ENCODE data around the gene OR51B2.
"Not testable (repeated sequence)": the region's sequence is repeated elsewhere in the genome, so short reads cannot be mapped to it uniquely, and the experiment has no call there.

OR51B2 gene

DNA sequence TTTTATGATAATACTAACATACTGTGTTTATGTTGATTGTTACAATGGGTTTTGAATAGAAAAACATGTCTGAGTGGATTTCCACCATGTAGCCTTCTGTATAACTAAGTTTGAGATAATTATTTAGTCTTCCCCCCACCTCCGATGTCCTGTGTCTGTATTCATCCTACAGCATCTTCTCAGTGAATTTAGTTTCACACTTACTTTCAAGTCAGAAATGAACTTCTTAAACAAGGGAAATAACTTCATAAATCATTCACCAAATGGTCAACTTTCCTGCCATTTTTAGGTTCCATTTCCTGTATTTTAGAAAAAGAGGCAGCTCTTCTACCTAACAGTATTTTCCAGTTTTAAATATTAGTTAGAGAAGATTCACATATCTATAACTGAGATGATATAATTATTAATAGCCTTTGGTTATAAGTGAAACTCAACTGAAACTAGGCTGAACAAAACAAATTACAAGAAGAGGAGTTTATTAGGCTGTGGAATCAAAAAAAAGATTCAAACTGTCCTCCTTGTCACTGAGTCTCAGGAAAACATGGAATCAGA is 15.8 kb upstream of the OR51B2 start:
- H3K27ac ChIP-seq (replicated peaks) = no peak overlapping the region
- no peak overlapping the region for H3K4me3 ChIP-seq (replicated peaks; ENCODE audit: insufficient read depth, low read length)

GRCh38 chr11:5337253-5337652 is 13.2 kb upstream of the OR51B2 start:
- H3K4me3 ChIP-seq (replicated peaks; ENCODE audit: insufficient read depth, low read length); H3K27me3 ChIP-seq (ENCODE audit: insufficient read depth, poor library complexity, severe bottlenecking); DNase-seq (ENCODE audit: low read depth in 1 of 2, low spot score in 1 of 2); H3K27ac ChIP-seq (replicated peaks): not testable (repeated sequence)

More for the DNA sequence above, 15.8 kb upstream of the OR51B2 start:
- DNase-seq (ENCODE audit: low read depth in 1 of 2, low spot score in 1 of 2) = no peak
- H3K27me3 ChIP-seq (ENCODE audit: insufficient read depth, poor library complexity, severe bottlenecking) = peaks cover 6% of the 10 kb centered on the region
- no peak for TF ChIP-seq GABPA (IDR thresholded peaks at IDR 0.05; ENCODE audit: low read depth)
- TF ChIP-seq SPI1 (IDR thresholded peaks at IDR 0.05; ENCODE audit: borderline replicate concordance, low read depth) = no peak
- no peak for TF ChIP-seq CTCF (IDR thresholded peaks at IDR 0.05; ENCODE audit: insufficient read depth, low read length)
- TF ChIP-seq, protein P1, sequence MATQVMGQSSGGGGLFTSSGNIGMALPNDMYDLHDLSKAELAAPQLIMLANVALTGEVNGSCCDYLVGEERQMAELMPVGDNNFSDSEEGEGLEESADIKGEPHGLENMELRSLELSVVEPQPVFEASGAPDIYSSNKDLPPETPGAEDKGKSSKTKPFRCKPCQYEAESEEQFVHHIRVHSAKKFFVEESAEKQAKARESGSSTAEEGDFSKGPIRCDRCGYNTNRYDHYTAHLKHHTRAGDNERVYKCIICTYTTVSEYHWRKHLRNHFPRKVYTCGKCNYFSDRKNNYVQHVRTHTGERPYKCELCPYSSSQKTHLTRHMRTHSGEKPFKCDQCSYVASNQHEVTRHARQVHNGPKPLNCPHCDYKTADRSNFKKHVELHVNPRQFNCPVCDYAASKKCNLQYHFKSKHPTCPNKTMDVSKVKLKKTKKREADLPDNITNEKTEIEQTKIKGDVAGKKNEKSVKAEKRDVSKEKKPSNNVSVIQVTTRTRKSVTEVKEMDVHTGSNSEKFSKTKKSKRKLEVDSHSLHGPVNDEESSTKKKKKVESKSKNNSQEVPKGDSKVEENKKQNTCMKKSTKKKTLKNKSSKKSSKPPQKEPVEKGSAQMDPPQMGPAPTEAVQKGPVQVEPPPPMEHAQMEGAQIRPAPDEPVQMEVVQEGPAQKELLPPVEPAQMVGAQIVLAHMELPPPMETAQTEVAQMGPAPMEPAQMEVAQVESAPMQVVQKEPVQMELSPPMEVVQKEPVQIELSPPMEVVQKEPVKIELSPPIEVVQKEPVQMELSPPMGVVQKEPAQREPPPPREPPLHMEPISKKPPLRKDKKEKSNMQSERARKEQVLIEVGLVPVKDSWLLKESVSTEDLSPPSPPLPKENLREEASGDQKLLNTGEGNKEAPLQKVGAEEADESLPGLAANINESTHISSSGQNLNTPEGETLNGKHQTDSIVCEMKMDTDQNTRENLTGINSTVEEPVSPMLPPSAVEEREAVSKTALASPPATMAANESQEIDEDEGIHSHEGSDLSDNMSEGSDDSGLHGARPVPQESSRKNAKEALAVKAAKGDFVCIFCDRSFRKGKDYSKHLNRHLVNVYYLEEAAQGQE (IDR thresholded peaks at IDR 0.05; ENCODE audit: insufficient replicate concordance, low read depth) = no peak
- no peak for TF ChIP-seq POLR2AphosphoS5 (IDR thresholded peaks at IDR 0.05; ENCODE audit: low read depth)

DNA sequence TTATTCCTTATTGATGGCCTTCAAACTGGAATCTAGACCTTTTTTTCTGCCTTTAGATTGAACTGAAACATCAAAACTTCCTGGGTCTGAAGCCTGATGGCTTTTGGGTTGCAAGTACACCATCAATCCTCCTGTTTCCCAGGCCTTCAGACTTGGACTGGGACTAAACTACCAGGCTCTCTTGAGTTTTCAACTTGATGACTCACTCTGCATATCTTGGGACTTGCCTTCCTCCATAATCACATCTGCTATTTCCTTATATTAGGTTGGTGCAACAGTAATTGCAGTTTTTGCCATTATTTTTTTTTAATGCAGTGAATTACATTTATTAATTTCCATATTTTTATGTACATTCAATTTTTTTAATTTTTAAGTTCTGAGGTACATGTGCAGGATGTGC is 12.2 kb upstream of the OR51B2 start:
- TF ChIP-seq SPI1 (IDR thresholded peaks at IDR 0.05; ENCODE audit: borderline replicate concordance, low read depth) = no peak
- no peak for TF ChIP-seq CTCF (IDR thresholded peaks at IDR 0.05; ENCODE audit: insufficient read depth, low read length)
- no peak for TF ChIP-seq POLR2AphosphoS5 (IDR thresholded peaks at IDR 0.05; ENCODE audit: low read depth)
- TF ChIP-seq, protein P1 (IDR thresholded peaks at IDR 0.05; ENCODE audit: insufficient replicate concordance, low read depth) = no peak
- TF ChIP-seq GABPA (IDR thresholded peaks at IDR 0.05; ENCODE audit: low read depth) = no peak
- no peak for DNase-seq (ENCODE audit: low read depth in 1 of 2, low spot score in 1 of 2)
- Histone ChIP-seq H3K27ac (replicated peaks) (no peak overlapping the region), H3K4me3 (replicated peaks; ENCODE audit: insufficient read depth, low read length) (no peak overlapping the region), H3K27me3 (ENCODE audit: insufficient read depth, poor library complexity, severe bottlenecking) (peaks cover 6% of the 10 kb centered on the region)

- no peak overlapping the region for H3K27ac ChIP-seq (replicated peaks)
- no peak for TF ChIP-seq CTCF (IDR thresholded peaks at IDR 0.05; ENCODE audit: insufficient read depth, low read length)
- TF ChIP-seq, protein P1 (IDR thresholded peaks at IDR 0.05; ENCODE audit: insufficient replicate concordance, low read depth) = no peak
- TF ChIP-seq POLR2AphosphoS5 (IDR thresholded peaks at IDR 0.05; ENCODE audit: low read depth) = no peak
- no peak for TF ChIP-seq SPI1 (IDR thresholded peaks at IDR 0.05; ENCODE audit: borderline replicate concordance, low read depth)
- TF ChIP-seq GABPA (IDR thresholded peaks at IDR 0.05; ENCODE audit: low read depth) = no peak
- DNase-seq (ENCODE audit: low read depth in 1 of 2, low spot score in 1 of 2) = no peak
- no peak overlapping the region for H3K4me3 ChIP-seq (replicated peaks; ENCODE audit: insufficient read depth, low read length)
- H3K27me3 ChIP-seq (ENCODE audit: insufficient read depth, poor library complexity, severe bottlenecking) = peaks cover 3% of the 10 kb centered on the region
Observed at GRCh38 chr11:5335170-5335569, 11.1 kb upstream of the OR51B2 start.
